Endothelial cell of hepatic sinusoid (primary cell): ENCODE data around the gene NRBF2.
"Not testable (repeated sequence)": the region's sequence is repeated elsewhere in the genome, so short reads cannot be mapped to it uniquely, and the experiment has no call there.

Experiments
- in situ Hi-C: cut with HindIII; loops from 2 replicates; pipeline ENCODE4 v1.10.0; 2017; ENCODE audit warnings: low sequenced_read_pairs

Gene NRBF2

DNA sequence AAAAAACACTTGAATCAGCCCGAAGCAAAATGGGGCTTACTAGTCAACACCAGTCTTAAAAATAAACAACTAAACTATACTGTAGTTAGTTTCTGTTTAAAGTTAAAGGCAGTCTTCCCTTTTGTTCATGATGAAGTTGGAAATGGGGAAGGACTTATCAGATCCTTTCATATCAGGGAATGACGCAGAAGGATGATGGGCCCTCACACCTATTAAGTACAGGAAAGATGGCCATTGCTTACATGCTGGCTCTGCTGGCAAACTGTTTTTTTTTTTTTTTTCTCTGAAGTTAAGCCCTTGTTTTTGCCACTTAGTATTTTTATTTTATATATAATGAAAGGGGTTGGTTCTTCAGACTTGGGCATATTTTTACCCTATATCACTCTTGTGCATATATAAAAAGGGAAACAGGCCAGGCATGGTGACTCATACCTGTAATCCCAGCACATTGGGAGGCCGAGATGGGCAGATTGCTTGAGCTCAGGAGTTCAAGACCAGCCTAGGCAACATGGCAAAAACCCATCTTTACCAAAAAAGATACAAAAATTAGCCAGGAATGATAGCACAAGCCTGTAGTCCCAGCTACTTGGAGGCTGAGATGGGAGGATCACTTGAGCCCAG lies 16.6 kb upstream of the NRBF2 start:
- in situ Hi-C loops = no loop called here

DNA sequence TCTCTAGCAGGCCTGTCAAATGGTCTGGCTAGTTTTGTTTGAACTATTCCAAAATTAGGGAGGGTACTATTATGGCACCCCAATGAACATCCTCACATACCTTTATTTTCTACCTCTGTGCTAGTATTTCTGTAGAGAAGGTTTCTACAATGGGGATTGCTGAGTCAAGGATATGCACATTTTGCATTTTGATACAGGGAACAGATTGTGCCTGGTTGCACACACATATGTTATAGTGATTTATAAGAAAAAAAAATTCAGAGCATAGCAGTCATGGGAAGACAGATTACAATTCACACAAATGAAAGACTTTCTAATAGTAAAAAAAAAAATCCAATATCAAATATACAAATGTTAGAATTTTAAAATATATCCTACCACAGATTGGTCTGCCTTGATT lies 14.1 kb upstream of the NRBF2 start:
- in situ Hi-C loops = no loop called here

DNA sequence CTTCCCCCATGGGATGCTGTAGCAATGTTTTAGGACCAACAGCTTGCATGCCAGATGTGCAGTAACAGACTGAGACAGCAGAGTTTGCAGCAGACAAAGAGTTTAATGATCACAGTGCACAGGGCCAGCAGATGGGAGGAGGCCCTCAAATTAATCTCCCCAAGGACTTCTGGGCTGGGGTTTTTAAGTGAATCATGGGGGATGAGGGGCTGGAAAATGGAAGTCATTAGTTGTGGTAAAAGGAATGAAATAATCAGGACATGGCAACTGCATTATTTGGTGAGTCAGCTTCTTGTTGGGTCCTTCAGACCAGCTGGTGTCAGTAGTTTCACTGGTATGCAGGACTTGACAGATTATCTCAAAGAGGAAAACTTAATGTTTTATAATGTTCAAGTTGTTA lies 12.6 kb upstream of the NRBF2 start:
- in situ Hi-C loops = no loop called here

DNA sequence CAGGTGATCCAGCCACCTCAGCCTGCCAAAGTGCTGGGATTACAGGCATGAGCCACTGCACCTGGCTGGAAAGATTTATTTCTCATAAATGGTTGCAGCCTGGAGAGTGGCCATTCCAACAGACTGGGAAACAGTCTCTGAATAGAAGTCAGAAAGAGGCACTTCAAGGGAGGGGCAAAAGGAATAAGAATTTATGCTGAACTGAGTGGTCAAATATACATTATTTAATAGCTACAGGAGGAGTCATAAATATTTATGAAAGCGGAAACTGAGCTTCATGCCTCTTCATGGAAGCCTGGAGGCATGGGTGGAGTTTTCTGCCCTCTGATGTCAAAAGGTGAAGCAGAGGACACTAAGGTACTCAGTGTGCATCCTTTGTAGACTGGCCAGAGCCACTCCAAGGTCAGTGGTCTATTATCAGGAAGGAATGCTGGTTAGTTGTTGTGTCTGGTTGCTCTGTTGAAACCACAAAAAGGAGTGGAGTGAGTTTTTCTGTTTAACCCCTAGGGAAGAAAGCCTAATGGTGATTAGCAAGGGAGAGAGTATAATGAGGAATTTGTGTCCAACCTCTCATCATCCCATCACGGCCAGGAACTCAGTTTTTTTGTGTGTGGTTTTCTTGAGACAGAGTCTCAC lies 9.3 kb upstream of the NRBF2 start:
- in situ Hi-C loops = no loop called here

DNA sequence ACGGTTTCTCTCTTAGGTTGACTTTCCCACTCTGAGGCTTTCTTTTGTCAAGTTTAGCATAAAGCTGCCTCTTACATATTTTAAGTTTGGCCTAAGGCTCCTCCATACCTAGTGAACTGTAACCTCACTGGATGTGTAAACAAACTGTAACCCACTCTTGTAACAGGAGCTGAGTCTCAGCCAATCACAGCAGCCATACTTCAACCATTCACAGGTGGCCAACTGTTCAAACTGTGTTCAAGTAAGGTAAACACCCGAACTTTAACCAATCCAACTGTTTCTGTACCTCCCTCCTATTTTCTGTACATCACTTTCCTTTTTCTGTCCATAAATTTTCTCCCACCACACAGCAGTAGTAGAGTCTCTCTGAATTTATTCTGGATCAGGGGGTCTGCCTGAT lies 7.7 kb upstream of the NRBF2 start:
- in situ Hi-C loops = no loop called here

DNA sequence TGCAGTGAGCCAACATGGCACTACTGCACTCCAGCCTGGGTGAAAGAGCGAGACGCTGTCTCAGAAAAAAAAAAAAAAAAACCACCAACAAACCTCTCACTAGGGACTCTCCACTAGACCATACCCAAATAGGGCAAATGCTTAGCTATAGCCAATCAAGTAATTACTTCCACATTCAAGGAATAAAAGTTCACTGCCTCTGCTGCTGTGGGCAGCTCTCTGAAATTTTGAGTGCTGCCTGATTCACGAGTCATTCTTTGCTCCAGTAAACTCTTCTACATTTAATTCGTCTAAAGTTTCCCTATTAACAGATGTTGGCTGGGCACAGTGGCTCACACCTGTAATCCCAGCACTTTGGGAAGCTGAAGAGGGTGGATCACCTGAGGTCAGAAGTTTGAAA lies 4.7 kb upstream of the NRBF2 start:
- in situ Hi-C loops = no loop called here

DNA sequence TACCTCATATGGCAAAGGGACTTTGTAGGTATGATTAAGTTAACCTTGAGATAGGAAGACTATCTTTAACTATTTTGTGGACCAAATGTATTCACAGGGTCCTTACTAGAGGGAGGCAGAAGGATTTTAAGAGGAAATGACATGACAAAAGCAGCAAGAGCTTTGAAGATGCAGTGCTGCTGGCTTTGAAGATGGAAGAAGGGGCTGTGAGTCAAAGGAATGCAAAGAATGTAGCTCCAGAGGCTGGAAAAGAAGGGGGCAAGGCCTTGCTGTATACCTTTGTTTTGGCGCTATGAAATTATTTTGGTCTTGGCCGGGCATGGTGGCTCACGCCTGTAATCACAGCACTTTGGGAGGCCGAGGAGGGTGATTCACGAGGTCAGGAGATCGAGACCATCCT lies 3.2 kb upstream of the NRBF2 start:
- in situ Hi-C loops = no loop called here

DNA sequence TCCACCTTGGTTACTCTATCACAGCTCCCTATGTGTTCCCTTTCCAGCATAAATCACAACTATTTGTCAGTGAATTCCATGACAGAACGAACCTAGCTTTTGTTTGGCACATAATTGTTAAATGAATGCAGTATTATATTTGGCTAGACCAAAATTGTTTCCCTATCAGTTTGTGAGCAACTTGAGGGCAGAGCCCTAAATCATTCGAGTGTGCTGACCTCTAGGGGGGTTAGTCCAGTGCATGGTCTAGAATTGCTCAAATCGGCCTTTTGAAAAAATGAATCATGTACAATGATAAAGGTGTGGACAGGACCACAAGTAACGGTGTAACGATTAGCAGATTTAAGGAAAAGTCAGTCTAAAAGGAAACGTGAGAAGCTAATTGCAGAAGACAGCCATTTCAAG lies 475 bp upstream of the NRBF2 start:
- in situ Hi-C loops = no loop called here

DNA sequence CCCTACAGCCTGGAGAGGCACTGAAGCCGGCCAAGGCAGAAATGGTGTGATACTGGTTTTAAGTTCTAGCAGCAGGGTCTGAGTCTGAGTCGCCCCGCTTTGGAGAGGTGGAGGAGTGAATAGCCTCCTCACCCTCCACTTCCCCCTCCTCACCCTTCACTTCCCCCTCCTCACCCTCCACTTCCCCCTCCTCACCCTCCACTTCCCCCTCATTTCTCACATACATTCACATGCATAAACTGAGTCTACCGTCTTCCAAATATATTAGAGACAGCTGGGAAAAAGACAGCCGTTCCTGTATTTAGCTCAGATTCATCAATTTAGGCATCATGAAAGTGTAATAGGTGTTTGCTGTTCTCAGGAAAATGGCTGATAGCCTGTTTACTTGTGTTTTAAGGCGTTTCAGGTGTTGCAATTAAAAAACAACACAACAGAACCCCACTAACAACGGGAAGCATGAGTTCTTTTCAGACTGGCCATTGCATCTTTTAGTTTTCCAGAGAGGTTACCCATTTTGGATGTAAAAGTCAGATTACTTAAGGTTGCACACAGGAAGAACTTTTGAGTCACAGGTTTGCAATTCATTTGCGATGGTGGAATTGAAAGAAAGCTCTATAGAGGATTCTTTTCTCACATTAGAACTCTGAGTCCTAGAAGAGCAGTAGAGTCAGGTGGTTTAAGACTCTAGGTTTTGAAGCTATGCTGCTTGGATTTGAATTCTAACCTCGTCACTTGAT lies 861 bp downstream of the NRBF2 start:
- in situ Hi-C loops = no loop called here

DNA sequence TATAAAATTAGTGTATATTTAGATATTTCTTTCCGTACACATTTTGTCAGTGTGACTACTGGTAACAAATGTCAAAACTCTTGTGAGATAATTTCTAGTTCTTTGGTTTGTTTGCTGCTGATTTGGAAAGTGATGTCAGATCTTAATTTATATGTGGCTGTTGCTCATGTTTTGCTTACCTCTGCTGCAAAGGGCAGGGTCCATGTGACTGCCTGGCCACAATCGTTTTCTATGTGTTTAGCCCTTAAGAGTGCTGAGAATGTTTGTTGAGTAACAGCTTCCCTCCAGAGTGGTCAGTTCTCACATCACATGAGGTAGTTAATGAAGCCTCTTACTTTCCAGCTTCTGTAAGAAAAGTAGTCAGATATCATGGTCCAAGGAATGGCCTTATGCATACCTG lies 4.2 kb downstream of the NRBF2 start:
- in situ Hi-C loops = no loop called here

DNA sequence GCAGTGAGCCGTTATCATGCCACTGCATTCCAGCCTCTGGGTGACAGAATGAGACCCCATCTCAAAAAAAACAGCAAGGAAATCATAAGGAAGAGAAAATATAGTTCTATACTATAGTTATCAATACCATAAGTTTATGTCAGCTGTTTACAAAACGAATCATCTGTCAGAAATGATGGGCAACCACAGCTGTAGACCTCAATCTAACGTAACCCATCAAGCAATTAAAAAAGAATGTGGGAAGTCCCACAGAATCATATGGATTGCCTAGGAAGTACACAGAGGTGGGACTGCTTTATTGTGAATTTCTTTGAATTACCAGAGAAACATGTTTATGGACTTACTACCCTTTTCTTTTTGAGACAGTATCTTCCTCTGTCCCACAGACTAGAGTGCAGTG lies 6.9 kb downstream of the NRBF2 start:
- in situ Hi-C loops = no loop called here

DNA sequence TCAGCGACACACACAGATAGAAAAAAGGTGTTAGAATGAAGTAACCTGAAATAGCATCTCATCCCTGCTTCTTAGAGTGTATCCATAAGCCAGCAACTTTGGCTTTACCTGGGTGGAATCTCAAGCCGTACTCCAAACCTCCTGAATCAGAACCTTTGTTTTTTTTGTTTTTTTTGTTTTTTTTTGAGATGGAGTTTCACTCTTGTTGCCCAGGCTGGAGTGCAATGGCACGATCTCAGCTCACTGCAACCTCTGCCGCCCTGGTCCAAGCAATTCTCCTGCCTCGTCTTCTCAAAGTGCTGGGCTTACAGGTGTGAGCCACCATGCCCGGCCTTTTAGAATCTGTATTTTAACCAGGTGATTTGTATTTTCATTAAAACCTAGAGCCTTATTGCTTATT lies 9.0 kb downstream of the NRBF2 start:
- in situ Hi-C loops = no loop called here

DNA sequence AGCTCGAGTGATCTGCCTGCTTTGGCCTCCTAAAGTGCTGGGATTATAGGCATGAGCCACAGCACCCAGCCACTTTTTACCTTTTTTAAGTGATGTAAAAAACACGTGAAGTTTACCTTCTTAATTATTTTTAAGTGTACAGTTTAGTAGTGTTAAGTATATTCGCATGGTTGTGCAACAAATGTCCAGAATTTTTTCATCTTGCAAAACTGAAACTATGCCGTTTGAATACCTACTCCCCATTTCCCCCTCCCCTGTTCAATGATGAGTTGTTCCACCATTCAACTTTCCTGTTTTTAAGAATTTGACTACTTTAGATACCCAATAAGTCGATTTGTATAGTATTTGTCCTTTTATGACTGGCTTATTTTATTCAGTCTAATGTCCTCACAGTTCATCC lies 10.9 kb downstream of the NRBF2 start:
- in situ Hi-C loops = no loop called here

DNA sequence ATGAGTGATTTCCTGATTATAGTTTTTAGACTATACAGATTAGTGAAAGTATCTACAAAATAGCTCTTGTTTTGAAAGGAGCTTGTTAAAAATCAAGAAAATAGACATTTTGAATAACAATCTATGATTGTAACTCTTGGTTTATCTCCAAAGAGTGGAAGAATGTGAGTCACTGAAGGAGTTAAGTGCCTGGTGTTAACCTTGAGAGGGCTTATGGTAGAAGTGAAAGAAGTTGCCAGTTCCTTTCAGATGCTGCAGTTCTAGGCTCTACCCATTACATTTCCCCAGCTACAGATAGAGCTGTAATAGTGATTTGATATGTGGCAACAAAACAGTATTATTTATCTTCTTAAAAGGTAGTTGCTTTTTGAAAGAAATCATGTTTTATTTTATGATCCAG lies 12.7 kb downstream of the NRBF2 start:
- in situ Hi-C loops = loop anchor here (5.0 kb wide), 1 partner anchor 42 kb away; no protein-coding TSS in a partner anchor

DNA sequence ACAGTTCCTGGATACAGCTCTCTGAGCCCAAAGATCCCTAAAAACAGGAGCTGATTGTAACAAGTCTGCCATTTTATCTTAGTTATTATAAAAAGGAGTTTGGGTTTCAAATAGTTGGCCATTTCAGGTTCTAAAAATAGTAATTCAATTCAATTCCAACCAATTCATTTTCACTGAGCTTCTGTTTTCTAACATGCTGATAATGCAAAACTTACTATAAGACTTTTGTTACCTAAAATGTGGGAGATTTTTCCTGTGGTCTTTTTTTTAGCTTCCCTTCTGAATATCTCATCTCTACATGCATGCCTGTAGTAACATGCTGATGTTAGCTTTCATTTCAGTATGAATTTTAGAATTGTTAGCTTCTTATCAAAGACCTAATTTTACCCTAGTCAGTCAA lies 13.4 kb downstream of the NRBF2 start:
- in situ Hi-C loops = loop anchor here (5.0 kb wide), 1 partner anchor 41 kb away; no protein-coding TSS in a partner anchor

DNA sequence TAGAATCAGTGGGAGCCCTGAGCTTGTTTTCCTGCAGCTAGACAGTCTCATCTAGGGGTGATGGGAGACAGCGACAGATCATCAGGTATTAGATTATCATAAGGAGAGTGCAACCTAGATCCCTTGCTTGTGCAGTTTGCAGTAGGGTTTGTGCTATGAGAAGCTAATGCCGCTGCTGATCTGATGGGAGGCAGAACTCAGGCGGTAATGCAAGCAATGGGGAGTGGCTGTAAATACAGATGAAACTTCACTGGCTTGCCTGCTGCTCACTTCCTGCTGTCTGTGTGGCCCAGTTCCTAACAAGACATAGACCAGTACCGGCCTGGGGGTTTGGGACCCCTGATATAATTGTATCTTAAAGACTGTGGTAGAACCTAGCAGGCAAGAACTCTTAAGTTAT lies 17.6 kb downstream of the NRBF2 start:
- in situ Hi-C loops = no loop called here

DNA sequence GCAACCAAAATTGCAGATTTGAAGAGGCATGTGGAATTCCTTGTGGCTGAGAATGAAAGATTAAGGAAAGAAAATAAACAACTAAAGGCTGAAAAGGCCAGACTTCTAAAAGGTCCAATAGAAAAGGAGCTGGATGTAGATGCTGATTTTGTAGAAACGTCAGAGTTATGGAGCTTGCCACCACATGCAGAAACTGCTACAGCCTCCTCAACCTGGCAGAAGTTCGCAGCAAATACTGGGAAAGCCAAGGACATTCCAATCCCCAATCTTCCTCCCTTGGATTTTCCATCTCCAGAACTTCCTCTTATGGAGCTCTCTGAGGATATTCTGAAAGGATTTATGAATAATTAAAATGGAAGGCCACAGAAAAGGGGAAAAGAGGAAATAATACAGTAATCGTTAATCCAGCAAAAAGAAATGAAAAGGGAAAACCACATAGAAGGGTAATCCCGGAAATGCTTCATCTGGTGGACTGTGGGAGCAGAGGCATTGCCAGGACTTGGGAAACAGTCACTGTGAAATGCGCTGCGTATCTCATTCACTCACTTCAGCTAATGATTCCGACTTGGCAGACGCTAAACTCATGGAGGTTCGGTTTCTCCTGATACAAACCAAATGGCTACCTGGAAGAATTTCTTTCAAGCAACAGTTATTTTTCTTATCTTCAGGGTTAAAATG lies 20.9 kb downstream of the NRBF2 start:
- in situ Hi-C loops = not testable (repeated sequence)

DNA sequence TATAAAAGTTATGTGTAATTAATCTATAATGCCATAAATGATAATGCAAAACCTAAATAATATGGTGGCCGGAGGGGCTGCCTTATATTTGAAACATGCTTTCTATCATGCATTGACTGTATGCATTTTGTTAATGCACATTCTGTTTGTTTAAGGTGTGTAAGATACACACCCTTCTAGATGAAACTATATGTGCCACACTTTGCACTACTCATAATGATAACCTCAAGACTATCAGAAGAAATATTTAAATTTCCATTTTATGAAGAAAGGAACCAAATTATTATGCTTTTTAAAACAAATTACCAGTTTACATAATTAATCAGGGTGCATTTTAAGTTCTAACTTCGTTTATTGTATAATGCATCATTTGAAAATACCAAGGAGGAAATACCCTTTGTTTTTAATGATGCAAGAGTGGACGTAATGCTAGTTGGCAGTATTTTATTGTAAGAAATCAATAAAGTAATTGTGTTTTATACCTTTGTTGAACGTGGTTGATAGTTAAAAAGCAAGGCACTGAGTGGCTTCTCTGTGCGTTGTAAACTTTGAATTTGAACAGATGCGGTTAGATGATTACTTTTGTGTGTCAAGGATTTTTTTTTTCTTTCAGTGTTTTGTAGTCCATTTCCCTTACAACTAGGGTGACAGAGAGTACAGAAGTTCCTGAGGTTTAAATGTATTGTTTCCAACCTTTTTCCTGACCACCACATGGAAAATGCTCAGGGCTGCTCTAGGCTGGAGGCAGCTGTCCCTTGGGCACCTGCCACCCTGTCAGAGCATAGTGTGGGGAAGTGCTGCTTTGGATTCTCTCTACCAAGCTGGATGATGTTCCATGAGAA lies 21.6 kb downstream of the NRBF2 start:
- in situ Hi-C loops = no loop called here

DNA sequence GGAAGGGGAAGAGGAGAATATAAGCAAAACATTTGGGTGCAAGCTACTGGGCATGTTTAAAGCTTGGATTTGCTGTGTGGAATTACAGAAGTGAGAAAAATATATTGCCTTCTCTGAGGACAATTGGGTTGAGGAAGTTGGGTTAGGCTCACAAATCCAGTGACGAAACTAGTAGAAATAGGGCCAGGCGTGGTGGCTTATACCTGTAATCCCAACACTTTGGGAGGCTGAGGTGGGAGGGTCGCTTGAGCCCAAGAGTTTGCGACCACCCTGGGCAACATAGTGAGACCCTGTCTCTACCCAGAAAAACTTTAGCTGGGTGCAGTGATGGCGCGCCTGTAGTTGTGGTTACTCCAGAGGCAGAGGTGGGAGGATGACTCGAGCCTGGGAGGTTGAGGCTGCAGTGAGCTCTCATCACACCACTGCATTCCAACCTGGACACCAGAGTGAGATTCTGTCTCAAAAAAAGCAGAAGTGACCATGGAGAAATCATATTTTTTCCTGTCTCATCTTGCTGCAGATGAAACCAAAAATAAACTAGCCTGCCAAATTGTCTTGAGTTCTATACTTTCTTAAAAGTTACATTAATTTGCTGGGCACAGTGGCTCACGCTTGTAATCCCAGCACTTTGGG lies 22.4 kb downstream of the NRBF2 start:
- in situ Hi-C loops = no loop called here

DNA sequence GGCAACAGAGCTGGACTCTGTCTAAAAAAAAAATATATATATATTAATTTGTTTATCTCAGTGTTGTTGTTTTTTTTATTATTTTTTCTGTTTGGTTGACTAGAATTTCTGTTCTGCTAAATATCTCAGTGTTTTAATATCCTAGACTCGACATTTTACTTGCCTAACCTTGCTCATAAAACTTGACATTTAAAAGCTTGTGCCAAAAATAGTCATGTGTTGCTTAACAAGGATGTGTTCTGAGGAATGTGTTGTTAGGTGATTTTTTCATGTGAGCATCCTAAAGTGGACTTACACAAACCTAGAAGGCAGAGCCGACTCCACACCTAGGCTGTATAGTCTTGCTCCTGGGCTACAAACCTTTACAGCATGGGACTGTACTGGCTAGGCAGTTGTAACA lies 23.1 kb downstream of the NRBF2 start:
- in situ Hi-C loops = no loop called here
